ENCODE results near the gene SLC25A25. TPM values are rescaled to one million over a fixed set of nuclear protein-coding genes. Genes with fewer than 3 reads are reported as not detected.

Gene SLC25A25
- total and polyA plus RNA-seq, 9 of the 15 experiments (the other 6 are each of a cell fraction or from before 2014, with no cell fraction given): 0.07 to 35.9 (median 23.2) TPM

DNA sequence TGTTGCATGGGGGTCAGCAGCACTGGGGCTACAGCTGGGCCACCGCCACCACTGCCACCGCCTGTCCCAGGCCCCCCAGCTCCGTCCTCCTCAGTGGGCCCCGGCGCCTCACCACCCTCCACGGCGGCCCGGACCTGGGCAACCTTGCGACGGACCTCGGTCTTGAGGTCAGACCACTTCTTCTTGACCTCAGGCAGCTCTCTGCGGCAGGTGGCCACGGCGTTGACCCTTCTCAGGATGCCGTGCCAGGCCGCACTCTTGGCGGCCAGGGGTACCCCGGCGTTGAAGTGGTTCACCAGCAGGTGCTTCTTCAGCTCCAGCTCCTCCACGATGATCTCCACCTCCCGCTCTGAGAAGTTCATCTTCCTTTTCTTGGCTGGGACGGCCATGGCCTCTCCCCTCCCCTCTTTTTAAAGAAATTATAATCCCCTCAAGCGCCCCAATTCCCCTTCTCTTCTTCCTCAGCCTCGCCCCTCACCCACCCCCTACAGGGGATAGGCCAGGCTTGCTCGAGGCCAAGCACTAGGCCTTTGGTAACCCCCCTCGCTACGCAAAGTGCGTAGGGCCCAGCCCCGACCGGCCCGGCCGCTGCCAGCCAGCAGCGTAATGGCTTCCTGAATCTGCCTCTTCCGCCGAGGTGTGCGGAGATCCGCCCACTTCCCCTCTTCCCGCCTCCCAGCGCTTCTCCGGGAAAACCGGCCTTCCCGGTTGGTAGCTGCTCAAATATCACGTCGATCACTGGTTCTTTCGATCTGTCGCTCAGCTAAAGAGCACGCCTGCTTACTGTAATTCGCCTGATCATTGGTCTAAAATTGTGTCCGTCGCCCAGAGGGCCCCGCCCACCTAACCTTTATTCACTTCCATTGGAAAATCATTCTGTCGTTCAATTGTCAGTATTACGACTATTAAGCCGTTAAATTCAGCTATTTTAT, 1.1 kb upstream of the SLC25A25 start, which contains the start of gene NAIF1 (continued):
- TF ChIP-seq CREB3 (tag; conservative IDR thresholded peaks at IDR 0.05; ENCODE audit: low read depth) (peak; percentile 65; the same call in 1 of the 2 replicates), PHB2 (IDR thresholded peaks at IDR 0.05; ENCODE audit: low read depth) (no peak), MITF (IDR thresholded peaks at IDR 0.05) (no peak)
- TF ChIP-seq, protein P1, sequence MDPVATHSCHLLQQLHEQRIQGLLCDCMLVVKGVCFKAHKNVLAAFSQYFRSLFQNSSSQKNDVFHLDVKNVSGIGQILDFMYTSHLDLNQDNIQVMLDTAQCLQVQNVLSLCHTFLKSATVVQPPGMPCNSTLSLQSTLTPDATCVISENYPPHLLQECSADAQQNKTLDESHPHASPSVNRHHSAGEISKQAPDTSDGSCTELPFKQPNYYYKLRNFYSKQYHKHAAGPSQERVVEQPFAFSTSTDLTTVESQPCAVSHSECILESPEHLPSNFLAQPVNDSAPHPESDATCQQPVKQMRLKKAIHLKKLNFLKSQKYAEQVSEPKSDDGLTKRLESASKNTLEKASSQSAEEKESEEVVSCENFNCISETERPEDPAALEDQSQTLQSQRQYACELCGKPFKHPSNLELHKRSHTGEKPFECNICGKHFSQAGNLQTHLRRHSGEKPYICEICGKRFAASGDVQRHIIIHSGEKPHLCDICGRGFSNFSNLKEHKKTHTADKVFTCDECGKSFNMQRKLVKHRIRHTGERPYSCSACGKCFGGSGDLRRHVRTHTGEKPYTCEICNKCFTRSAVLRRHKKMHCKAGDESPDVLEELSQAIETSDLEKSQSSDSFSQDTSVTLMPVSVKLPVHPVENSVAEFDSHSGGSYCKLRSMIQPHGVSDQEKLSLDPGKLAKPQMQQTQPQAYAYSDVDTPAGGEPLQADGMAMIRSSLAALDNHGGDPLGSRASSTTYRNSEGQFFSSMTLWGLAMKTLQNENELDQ (CRISPR knock-in tag; IDR thresholded peaks at IDR 0.05; ENCODE audit: borderline replicate concordance): no peak
